Activated naive CD8-positive, alpha-beta T cell treated with anti-CD3 and anti-CD28 coated beads, Interleukin-2, amount 10 ng/mL, durations not matched to agents 7 days and 5 days (primary cell): Measurements from ENCODE around the gene APOBEC4. TPM values are rescaled to one million over a fixed set of nuclear protein-coding genes. Genes with fewer than 3 reads are reported as not detected.
"Not testable (repeated sequence)": the region's sequence is repeated elsewhere in the genome, so short reads cannot be mapped to it uniquely, and the experiment has no call there.

Experiments
- ATAC-seq: fragments of 150-1000 bp; cut with Tn5 transposase; one replicate; pipeline ENCODE4 v1.10.0; 2021; ENCODE audit warnings: low read depth, moderate library complexity
- POLR2A ChIA-PET: fragments of 350-600 bp; sonication (Branson Sonifier 250); formaldehyde crosslinking; loops from one replicate; lab custom pipeline; 2021; ENCODE audit warnings: antibody characterized with exemption; lab: Charles Lee
- DNase-seq: peaks from one replicate; pipeline ENCODE4 v3.0.0; 2021
- H3K27ac Mint-ChIP-seq: one replicate; pipeline ENCODE4 v1.8.0; 2022; ENCODE audit warnings: mild to moderate bottlenecking, mixed read lengths
- H3K27me3 Mint-ChIP-seq: one replicate; pipeline ENCODE4 v1.8.0; 2022; ENCODE audit warnings: mild to moderate bottlenecking, moderate library complexity, mixed read lengths
- H3K36me3 Mint-ChIP-seq: one replicate; pipeline ENCODE4 v1.8.0; 2021; ENCODE audit warnings: mild to moderate bottlenecking, mixed read lengths
- H3K4me1 Mint-ChIP-seq: one replicate; pipeline ENCODE4 v1.8.0; 2021; ENCODE audit warnings: mixed read lengths
- H3K4me3 Mint-ChIP-seq: one replicate; pipeline ENCODE4 v1.8.0; 2022; ENCODE audit warnings: mild to moderate bottlenecking, moderate library complexity, mixed read lengths
- H3K9me3 Mint-ChIP-seq: one replicate; pipeline ENCODE4 v1.8.0; 2021; ENCODE audit warnings: mixed read lengths
- total RNA-seq, 2 experiments: library from RNA; stranded (reverse); gene quantifications; one replicate each; pipeline ENCODE4 v1.2.3, GENCODE V29; 2021

APOBEC4 gene
- total RNA-seq, 2 experiments from 2014 or later = not detected

DNA sequence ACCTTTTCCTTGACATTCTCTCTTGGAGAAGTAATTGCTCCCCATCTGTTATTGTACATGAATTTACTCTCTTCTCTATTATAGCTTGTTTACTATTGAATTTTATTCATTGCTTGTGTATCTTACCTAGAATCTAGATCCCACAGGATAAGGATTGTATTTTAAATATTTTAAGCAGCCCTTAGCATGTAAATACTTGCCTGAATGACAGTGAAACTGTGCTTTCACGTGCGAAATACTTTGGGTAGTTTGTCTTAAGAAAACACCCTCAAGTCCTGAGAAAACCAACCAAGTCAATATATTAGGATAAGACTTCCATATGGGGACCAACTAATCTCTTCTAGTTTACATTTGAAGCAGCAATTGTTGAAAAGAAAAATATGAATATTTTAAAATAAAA is 32.8 kb downstream of the APOBEC4 start:
- DNase-seq (no peak), ATAC-seq (no peak)
- Mint-ChIP-seq H3K4me1 (peaks cover 11% of the 10 kb centered on the region), H3K27ac (no peak overlapping the region), H3K36me3 (peaks cover 9% of the 10 kb centered on the region), H3K4me3 (no peak overlapping the region), H3K27me3 (no peaks in the 10 kb centered on the region), H3K9me3 (no peaks in the 10 kb centered on the region)
- POLR2A ChIA-PET = interaction anchor here (0.9 kb wide), 1 partner anchor 42 kb away, joined by 4 read pairs; no protein-coding TSS in a partner anchor

DNA sequence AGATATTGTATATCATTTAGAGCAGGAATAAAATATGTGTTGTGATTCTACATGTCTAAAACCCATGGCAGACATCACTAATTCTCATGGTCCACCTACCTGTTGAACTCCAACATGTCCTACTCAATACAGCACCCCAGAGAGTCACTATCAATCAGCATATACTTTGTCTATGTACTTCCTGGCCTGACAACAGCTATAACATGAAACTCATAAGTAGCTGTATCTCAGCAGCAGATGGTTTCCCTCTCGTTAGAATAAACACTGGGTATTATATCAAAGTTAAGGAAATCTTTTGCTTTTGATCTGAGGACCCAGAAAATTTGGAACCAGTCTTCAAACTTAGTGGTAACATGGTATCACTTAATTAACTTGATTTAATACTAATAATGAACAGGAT is 33.3 kb downstream of the APOBEC4 start:
- no peak overlapping the region for H3K27ac Mint-ChIP-seq
- DNase-seq (no peak), ATAC-seq (no peak)
- peaks cover 9% of the 10 kb centered on the region for H3K36me3 Mint-ChIP-seq
- peaks cover 1% of the 10 kb centered on the region for H3K27me3 Mint-ChIP-seq
- peaks cover 11% of the 10 kb centered on the region for H3K4me1 Mint-ChIP-seq
- POLR2A ChIA-PET = interaction anchor here (1.1 kb wide), 1 partner anchor 31 kb away, joined by 3 read pairs; no protein-coding TSS in a partner anchor
- H3K9me3 Mint-ChIP-seq = no peaks in the 10 kb centered on the region
- H3K4me3 Mint-ChIP-seq = no peak overlapping the region

DNA sequence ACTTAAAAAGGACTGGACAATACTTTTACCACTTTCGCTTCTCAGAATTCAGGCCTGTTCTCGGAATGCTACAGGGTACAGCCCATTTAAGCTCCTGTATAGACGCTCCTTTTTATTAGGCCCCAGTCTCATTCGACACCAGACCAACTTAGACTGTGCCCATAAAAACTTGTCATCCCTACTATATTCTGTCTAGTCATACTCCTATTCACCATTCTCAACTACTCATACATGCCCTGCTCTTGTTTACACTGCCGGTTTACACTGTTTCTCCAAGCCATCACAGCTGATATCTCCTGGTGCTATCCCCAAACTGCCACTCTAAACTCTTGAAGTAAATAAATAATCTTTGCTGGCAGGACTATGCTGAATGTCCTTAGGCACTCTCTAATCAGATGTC is 34.9 kb downstream of the APOBEC4 start:
- H3K9me3 Mint-ChIP-seq, DNase-seq, H3K27ac Mint-ChIP-seq, H3K4me3 Mint-ChIP-seq, H3K4me1 Mint-ChIP-seq, POLR2A ChIA-PET, H3K36me3 Mint-ChIP-seq, ATAC-seq, H3K27me3 Mint-ChIP-seq: not testable (repeated sequence)

DNA sequence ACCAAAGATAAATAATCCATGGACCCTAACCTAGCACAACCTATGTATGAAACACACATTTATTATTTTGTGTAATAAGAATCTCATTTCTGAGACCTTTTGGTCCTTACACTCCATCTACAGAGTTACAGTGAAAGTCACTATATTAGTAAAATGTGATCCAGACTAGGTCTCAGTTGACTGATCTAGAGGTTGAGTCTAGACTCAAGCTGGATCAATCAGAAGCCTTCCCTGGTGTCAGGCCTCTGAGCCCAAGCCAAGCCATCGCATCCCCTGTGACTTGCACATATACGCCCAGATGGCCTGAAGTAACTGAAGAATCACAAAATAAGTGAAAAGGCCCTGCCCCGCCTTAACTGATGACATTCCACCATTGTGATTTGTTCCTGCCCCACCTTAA is 40.1 kb downstream of the APOBEC4 start:
- H3K4me3 Mint-ChIP-seq, H3K9me3 Mint-ChIP-seq, ATAC-seq, DNase-seq, H3K27ac Mint-ChIP-seq, H3K4me1 Mint-ChIP-seq, POLR2A ChIA-PET, H3K36me3 Mint-ChIP-seq: not testable (repeated sequence)
- peaks cover 20% of the 10 kb centered on the region for H3K27me3 Mint-ChIP-seq

- H3K36me3 Mint-ChIP-seq = no peaks in the 10 kb centered on the region
These were observed 40.7 kb downstream of the APOBEC4 start for GRCh38 chr1:183612407-183612806.

GRCh38 chr1:183611021-183611420 is 42.1 kb downstream of the APOBEC4 start:
- ATAC-seq (no peak), DNase-seq (no peak)
- Mint-ChIP-seq H3K36me3 (no peaks in the 10 kb centered on the region), H3K27me3 (peaks cover 20% of the 10 kb centered on the region), H3K27ac (no peak overlapping the region), H3K4me3 (no peak overlapping the region), H3K4me1 (peaks cover 2% of the 10 kb centered on the region), H3K9me3 (no peaks in the 10 kb centered on the region)
- POLR2A ChIA-PET = no interaction called here

More at GRCh38 chr1:183612407-183612806, 40.7 kb downstream of the APOBEC4 start:
- DNase-seq (no peak), ATAC-seq (no peak)
- no peak overlapping the region for H3K4me3 Mint-ChIP-seq
- H3K4me1 Mint-ChIP-seq = peaks cover 2% of the 10 kb centered on the region
- POLR2A ChIA-PET = no interaction called here
- H3K9me3 Mint-ChIP-seq = no peaks in the 10 kb centered on the region
- H3K27me3 Mint-ChIP-seq = peaks cover 20% of the 10 kb centered on the region
- no peak overlapping the region for H3K27ac Mint-ChIP-seq

DNA sequence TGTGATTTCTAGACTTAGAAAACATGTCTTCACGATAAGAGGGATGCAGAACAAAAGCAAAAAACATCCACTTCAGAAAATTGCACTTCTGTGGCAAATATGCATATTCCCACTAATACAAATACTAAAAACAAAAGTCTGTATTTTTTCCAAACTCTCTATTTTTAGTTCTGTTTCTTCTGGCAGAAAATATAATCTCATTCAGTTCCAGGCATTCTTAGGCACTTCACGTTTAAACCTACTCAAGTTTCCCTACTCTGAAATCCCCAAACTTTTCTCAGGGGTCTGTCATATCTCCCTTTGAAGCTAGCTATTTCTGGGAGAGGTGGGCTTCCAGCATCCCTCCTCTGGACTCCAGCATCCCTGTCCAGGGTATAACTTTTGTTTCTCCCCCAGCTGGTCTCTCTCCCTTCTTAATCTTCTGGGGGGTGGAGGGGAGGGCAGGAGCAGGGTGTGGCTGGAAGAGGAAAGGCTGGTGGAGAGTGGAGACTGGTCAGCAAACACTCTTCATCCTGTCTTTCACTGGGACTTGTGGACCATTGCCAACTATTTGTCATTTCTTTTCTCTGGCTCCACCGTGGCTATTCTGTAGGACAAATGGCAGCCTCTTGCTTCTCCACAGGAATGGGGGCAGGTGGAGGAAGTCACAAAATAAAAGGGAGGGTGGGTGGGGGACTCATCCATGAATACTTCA is 43.2 kb downstream of the APOBEC4 start:
- DNase-seq (no peak), ATAC-seq (no peak)
- Mint-ChIP-seq H3K36me3 (no peaks in the 10 kb centered on the region), H3K4me3 (no peak overlapping the region), H3K9me3 (no peaks in the 10 kb centered on the region), H3K27me3 (peaks cover 22% of the 10 kb centered on the region), H3K27ac (no peak overlapping the region), H3K4me1 (peaks cover 6% of the 10 kb centered on the region)
- POLR2A ChIA-PET = no interaction called here

- Mint-ChIP-seq H3K27me3 (peaks cover 20% of the 10 kb centered on the region), H3K4me1 (peaks cover 6% of the 10 kb centered on the region), H3K36me3 (no peaks in the 10 kb centered on the region), H3K4me3 (no peak overlapping the region), H3K9me3 (no peaks in the 10 kb centered on the region), H3K27ac (no peak overlapping the region)
- POLR2A ChIA-PET = no interaction called here
- DNase-seq (no peak), ATAC-seq (no peak)
These were observed 43.8 kb downstream of the APOBEC4 start for GRCh38 chr1:183609313-183609712.

DNA sequence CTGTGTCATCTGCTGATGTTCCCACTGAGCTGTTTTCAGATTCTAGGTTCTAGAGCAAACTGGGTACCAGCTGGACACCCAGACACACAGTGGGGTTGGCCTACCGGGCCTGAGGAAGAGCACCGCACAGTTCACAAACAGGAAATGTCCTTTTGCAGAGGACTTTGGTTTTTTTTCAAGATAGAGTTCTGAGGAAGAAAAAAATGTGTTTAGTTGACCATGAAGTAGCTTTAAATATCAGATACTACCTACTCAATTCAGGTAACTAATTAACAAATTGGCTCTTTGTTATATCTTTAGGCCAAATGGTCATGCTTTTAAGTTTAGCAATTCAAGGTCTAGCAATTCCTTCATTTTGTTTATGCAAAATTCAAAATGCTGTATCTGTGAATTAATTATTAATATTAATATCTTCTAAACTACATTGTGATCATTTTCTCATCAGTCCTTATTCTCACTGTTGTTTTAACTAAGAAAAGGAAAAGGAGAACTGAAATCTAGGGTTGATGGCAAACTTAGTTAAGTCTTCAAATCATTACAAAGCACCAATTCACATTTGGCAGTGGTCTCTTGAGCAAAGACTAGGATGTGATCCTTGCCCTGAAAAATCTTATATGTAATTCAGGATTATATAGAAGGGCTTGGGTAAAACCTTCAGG is 45.7 kb downstream of the APOBEC4 start:
- H3K4me1 Mint-ChIP-seq = peaks cover 12% of the 10 kb centered on the region
- POLR2A ChIA-PET = no interaction called here
- H3K9me3 Mint-ChIP-seq = no peaks in the 10 kb centered on the region
- no peak for DNase-seq
- ATAC-seq = no peak
- peaks cover 23% of the 10 kb centered on the region for H3K27me3 Mint-ChIP-seq
- no peak overlapping the region for H3K4me3 Mint-ChIP-seq
- no peaks in the 10 kb centered on the region for H3K36me3 Mint-ChIP-seq
- H3K27ac Mint-ChIP-seq = no peak overlapping the region

- Mint-ChIP-seq H3K9me3 (no peaks in the 10 kb centered on the region), H3K36me3 (peaks cover 3% of the 10 kb centered on the region), H3K4me3 (no peak overlapping the region), H3K27ac (no peak overlapping the region), H3K27me3 (peaks cover 20% of the 10 kb centered on the region), H3K4me1 (peaks cover 12% of the 10 kb centered on the region)
- POLR2A ChIA-PET = interaction anchor here (0.6 kb wide), 1 partner anchor 27 kb away, joined by 7 read pairs; no protein-coding TSS in a partner anchor
- ATAC-seq = no peak
- DNase-seq = no peak
These were observed 47.2 kb downstream of the APOBEC4 start for GRCh38 chr1:183605904-183606303.

GRCh38 chr1:183604815-183605214 is 48.3 kb downstream of the APOBEC4 start:
- DNase-seq (no peak), ATAC-seq (no peak)
- POLR2A ChIA-PET = no interaction called here
- H3K36me3 Mint-ChIP-seq = peaks cover 3% of the 10 kb centered on the region
- no peaks in the 10 kb centered on the region for H3K9me3 Mint-ChIP-seq
- peaks cover 17% of the 10 kb centered on the region for H3K27me3 Mint-ChIP-seq
- peaks cover 12% of the 10 kb centered on the region for H3K4me1 Mint-ChIP-seq
- no peak overlapping the region for H3K4me3 Mint-ChIP-seq
- no peak overlapping the region for H3K27ac Mint-ChIP-seq

GRCh38 chr1:183604038-183604808 is 48.9 kb downstream of the APOBEC4 start:
- no peak overlapping the region for H3K4me3 Mint-ChIP-seq
- no peaks in the 10 kb centered on the region for H3K9me3 Mint-ChIP-seq
- H3K36me3 Mint-ChIP-seq = peaks cover 4% of the 10 kb centered on the region
- peak overlapping the region; percentile 57 for H3K27ac Mint-ChIP-seq
- ATAC-seq = no peak
- peaks cover 12% of the 10 kb centered on the region for H3K4me1 Mint-ChIP-seq
- no peak for DNase-seq
- H3K27me3 Mint-ChIP-seq = peaks cover 12% of the 10 kb centered on the region
- POLR2A ChIA-PET = no interaction called here

- Mint-ChIP-seq H3K27ac (no peak overlapping the region), H3K27me3 (peaks cover 9% of the 10 kb centered on the region), H3K4me3 (no peak overlapping the region), H3K36me3 (peaks cover 4% of the 10 kb centered on the region), H3K9me3 (no peaks in the 10 kb centered on the region), H3K4me1 (peaks cover 19% of the 10 kb centered on the region)
- DNase-seq (no peak), ATAC-seq (no peak)
- POLR2A ChIA-PET = no interaction called here
These were observed 50.6 kb downstream of the APOBEC4 start for GRCh38 chr1:183602510-183602909.
